UCSD-AML1 (cell line): ENCODE results near the gene YPEL1.
A peak's percentile ranks its signal among the peaks of the same experiment; 100 is the strongest.
"Not testable (repeated sequence)": the region's sequence is repeated elsewhere in the genome, so short reads cannot be mapped to it uniquely, and the experiment has no call there.

ENCODE experiments used
- DNase-seq: peaks from one replicate; lab custom pipeline; 2025; ENCODE audit not compliant: unreplicated experiment; lab: John Stamatoyannopoulos, UW

Gene YPEL1

DNA sequence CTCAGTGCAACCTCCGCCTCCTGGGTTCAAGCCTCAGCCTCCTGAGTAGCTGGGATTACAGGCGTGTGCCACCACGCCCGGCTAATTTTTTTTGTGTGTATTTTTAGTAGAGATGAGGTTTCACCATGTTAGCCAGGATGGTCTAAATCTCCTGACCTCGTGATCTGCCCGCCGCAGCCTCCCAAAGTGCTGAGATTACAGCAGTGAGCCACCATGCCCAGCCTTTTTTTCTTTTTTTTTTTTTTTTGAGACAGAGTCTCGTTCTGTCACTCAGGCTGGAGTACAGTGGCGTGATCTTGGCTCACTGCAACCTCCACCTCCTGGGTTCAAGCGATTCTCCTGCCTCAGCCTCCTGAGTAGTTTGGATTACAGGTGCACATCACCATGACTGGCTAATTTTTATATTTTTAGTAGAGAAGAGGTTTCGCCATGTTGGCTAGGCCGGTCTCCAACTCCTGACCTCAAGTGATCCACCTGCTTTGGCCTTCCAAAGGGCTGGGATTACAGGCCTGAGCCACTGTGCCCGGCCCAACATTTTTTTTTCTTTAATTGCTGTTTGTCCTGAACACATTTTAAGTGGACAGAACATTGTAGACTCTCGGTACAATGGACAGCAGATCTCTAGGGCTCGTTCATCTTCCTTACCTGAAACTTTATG lies 14.3 kb downstream of the YPEL1 start:
- DNase-seq, result not testable (repeated sequence)

DNA sequence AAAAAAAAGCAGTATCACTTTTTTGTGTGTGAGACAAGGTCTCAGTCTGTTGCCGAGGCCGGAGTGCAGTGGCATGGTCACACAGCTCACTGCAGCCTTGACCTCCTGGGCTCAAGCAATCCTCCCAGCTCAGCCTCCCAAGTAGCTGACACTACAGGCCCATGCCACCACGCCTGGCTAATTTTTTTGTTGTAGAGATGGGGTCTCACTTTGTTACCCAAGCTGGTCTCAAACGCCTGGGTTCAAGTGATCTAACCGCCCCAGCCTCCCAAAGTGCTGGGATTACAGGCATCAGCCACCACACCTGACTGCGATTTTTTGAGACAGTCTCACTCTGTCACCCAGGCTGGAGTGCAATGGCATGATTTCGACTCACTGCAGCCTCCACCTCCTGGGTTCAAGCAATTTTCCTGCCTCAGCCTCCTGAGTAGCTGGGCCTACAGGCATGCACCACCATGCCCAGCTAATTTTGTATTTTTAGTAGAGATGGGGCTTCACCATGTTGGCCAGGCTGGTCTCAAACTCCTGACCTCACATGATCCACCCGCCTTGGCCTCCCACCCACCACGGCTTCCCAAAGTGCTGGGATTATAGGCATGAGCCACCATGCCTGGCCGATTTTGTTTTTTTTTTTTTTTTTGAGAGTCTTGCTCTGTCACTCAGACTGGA lies 15.3 kb downstream of the YPEL1 start:
- DNase-seq, result not testable (repeated sequence)

DNA sequence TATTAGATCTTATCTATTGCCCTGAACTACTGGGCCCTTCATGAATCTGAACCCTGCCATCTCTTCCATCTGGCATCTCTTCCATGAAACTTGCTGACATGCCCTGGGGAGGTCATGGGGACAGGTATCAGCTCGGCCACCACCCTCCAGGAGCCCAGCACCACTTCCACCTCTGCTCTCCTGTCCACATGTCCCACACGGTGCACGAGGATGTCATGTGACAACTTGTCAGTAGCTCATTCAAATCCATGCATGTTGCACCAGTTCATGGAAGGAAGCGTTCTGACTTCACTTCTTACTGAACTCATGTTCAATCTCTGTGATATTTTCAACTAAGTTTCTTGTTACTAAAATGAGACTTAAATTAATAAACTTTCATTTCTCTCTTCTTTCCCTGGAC lies 16.6 kb downstream of the YPEL1 start:
- no peak for DNase-seq

DNA sequence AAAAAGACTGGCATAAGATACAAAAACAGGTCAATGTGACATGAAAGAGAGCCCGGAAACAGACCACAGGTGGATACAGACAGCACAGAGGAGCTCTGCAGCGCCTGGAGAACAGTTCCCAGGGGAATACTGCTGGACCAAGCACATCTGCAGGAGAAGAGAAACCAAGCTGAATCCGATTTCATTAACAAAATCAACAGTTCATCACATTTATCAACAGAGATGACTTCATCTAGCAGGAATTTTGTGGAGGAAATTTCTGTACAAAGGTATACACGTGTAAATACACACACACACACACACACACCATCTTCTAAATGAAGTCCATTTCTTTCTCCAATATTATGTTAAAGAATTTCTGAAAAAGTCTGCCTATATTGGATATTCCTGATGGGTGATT lies 17.1 kb downstream of the YPEL1 start:
- DNase-seq, result no peak

DNA sequence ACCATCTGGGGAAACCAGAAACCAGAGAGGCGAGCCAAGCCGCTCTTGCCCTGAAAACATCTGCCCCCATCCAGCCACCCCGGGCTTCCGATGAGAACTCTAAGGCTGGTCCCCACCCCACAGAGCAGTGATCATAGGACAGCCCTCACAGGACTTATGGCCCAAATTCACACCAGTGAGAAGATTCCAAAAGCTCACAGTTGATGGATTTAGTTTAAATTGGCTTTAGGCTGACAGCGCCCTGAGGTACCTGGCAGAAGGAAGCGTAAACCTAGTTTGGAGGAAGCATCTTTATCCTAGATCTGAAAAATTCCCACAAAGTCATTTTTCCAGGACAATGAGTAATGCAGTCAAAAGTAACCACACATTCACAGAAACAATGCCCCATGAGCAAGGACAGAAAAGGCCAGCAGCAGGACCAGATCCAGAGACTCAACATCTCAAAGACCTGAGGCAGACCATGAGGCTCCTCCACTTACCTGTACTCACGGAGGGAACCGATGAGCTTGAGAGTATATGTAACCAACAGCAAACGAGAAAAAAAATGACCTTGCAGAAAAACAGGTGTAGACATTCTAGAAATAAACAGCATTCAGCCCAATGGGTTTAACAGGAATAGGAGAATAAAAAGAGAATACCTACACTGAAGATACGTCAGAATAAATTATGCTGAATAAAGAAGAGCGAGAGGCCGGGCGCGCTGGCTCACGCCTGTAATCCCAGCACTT lies 19.0 kb downstream of the YPEL1 start:
- not testable (repeated sequence) for DNase-seq

DNA sequence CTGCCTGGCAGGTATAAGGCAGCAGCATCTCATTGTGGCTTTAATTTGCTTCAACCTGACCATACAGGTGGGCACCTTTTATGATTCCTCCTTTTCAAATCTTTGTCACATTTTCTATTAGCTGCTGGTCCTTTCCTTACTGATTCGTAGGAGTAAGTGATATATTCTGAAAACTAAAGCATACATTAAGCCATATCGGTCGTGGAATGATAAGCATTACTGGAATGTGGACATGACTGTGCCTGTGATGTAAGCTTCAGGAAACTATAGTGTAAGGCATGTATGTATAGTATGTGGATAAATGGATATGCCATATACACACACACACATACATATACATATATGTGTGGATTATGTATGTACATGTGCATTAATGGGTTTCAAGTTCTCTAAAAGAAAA lies 20.8 kb downstream of the YPEL1 start:
- DNase-seq, result no peak

DNA sequence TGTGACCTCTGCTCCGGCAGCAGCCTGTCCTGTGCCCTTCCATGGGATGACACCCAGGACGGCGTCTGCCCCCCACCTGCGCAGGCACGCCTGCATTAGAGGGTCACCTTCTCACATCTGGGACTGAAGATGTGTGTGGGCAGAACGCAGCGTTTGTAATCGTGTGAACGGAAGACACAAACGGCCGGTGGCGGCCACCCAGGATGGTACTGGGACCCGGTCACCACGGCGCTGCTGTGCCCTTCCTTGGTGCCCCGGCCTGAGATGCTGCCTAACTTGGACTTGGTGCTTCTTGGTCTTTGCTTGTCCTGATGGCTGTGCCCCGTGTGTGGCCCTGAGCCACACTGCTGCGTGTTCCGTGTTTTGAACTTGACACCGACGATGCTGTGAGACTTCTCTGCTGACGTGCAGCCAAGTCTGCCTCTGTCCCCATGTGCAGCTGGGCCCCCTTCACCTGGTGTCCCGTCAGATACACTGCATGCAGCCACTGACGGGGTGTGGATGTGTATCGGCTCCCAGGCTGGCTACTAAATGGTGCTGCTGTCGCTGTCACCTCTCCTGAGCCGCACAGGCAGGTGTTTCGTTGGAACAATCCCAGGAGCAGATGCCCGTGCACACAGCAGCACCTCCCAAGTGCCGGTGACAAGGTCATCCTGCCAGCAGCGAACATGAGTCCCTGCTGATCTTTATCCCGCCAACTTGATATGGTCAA lies 21.4 kb downstream of the YPEL1 start:
- no peak for DNase-seq

DNA sequence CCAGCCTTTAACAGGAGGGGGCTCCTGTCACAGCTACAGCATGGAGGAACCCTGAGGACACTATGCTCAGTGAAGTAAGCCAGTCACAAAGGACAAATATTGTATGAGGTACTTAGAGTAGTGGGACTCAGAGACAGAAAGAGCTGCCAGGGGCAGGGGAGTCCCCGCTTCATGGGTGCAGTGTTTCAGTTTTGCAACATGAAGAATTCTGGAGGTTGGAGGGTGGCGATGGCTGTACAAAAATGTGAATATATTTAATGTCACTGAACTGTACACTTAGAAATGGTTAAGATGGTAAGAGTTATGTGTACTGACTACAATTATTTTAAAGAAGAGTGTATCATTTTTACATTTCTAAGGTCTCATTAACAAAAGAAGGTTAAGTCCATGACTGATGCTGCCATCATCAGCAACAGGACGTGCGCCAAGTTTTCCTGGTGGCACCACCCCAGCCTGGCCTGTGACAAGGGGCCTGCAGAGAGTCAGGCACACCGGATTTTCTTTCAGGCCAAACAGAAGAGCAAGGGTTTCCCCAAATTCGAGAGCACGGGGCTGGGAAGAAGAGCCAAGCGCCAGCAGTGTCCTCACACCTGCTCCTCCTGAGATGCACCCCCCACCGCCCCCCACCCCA lies 22.1 kb downstream of the YPEL1 start:
- no peak for DNase-seq

DNA sequence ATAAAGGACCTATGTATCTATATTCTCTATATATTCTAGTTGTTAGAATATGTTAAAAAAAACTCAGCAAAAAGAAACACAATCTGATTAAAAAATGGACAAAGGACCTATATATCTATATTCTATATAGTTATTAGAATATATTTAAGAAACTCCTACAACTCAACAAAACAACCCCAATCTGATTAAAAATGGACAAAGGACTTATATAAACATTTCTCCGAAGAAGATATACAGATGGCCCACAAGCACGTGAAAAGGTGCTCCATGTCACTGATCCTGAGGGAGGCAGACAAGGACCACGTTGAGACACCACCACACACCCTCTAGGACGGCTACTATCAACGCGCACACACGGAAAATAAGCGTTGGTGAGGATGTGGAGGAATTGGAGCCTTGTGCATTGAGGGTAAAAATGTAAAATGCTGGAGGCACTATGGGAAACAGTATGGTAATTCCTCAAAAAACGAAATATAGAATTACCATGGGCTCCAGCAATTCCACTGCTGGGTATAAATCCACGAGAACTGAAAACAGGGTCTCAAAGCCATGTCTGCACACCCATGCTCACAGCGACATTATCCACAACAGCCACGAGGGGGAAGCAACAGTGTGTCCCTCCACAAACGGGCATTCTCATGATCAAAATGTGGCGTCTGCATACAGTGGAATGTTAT lies 22.7 kb downstream of the YPEL1 start:
- DNase-seq, result peak; percentile 67

DNA sequence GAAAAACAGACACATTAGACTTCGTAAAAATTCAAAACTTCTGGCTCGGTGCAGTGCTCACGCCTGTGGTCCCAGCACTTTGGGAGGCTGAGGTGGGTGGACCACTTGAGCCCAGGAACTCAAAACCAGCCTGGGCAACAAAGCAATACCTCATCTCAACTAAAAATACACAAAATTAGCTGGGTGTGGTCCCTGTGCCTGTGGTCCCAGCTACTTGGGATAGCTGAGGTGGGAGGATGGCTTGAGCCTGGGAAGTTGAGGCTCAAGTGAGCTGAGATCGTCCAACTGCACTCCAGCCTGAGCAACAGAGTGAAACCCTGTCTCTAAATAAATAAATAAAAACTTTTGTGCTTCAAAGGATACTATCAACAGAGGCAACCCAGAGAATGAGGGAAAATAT lies 23.7 kb downstream of the YPEL1 start:
- no peak for DNase-seq

DNA sequence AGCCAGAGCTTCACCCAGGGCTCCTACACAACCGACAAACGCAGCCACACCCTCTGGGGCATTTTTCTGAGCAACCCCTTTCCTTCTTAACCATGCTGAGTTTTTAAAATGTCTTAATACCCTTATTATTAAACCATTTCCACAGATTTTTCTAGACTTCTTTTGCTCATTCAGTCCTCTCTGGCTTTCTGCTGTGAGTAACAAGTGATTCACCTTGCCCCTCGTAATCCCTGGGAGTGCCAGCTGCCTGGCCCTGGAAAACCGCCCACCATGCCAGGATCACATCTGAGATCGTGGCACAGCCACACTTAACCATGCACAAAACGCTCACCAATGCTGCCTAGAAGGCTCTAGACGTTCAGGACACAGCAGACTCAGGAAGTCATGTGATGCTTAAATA lies 25.4 kb downstream of the YPEL1 start:
- no peak for DNase-seq

DNA sequence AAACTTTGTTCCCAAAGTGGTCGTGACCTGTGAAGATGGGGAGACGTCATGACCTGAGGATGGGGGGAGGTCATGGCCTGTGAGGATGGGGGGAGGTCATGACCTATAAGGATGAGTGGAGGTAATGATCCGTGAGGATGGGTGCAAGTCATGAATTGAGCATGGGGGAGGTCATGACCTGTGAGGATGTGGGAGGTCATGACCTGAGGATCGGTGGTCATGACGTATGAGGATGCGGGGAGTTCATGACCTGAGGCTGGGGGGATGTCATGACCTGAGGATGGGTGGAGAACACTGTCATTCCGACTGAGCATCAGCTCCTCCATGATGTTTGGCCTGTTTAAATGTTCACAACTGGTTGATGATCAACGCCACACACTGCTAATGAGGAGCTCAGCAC lies 25.9 kb downstream of the YPEL1 start:
- no peak for DNase-seq

DNA sequence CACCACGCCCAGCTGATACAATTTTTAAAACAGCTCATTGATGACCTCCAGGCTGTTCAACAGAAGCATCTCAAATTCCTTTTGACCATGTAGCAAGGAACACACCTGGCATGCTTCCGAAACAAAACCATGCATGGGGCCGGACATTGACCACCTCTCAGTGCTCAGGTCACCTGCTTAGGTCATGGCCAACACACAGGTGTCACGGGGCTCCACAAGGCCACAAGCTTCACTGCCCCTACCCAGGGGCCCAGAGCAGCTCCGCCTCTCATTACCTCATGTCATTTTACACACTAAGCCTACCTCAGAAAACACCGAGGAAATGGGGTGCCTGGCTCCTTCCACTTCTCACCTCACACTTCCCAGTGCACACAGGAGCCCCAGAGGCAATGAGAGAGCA lies 26.6 kb downstream of the YPEL1 start:
- DNase-seq, result no peak

DNA sequence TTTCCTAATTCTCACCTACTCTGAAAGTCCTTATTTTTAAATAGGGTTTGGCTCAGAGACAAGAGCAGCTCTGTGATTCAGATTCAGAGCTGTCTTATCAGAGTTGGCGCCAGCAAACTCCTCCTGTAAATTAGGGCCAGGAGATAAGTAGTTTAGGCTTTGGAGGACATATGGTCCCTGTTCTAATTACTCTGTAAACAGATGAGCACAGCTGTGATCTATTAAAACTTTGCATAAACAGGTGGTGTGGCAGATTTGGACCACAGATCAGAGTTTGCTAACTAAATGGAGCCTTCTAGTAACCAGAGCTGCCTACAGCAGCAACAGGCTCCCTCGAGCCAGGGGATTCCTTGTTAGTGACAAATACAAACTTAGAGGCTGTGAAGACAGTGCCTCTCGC lies 27.9 kb downstream of the YPEL1 start:
- DNase-seq, result no peak

DNA sequence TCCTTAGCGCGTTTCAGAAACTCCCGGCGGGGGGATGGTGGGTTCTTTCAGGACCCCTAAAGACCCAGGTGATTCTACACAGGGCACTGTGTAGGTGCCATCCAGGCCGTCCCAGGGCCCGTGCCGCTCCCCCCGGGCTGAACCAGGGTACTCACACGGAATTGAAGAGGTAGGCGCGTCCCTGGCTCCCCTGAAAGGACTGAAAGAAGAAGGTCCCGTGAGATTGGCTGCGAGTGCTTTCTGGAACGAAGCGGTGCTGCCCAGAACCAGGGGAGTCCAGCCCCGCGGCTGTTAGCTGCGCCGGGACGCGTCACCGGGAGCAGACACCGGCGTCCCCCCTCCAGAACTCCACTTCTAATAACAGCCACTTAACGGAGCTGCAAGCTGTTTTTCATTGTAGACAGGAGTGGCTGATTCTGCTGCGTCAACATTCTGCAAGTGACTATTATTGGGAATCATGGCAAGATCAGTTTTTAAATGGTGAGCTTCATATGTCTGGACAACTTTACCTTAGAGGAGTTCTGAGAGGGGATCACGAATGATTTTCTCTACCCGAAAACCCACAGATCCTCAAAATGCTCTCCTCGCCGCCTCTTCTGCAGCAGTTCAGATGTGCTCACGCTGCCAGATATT lies 31.8 kb downstream of the YPEL1 start:
- no peak for DNase-seq

DNA sequence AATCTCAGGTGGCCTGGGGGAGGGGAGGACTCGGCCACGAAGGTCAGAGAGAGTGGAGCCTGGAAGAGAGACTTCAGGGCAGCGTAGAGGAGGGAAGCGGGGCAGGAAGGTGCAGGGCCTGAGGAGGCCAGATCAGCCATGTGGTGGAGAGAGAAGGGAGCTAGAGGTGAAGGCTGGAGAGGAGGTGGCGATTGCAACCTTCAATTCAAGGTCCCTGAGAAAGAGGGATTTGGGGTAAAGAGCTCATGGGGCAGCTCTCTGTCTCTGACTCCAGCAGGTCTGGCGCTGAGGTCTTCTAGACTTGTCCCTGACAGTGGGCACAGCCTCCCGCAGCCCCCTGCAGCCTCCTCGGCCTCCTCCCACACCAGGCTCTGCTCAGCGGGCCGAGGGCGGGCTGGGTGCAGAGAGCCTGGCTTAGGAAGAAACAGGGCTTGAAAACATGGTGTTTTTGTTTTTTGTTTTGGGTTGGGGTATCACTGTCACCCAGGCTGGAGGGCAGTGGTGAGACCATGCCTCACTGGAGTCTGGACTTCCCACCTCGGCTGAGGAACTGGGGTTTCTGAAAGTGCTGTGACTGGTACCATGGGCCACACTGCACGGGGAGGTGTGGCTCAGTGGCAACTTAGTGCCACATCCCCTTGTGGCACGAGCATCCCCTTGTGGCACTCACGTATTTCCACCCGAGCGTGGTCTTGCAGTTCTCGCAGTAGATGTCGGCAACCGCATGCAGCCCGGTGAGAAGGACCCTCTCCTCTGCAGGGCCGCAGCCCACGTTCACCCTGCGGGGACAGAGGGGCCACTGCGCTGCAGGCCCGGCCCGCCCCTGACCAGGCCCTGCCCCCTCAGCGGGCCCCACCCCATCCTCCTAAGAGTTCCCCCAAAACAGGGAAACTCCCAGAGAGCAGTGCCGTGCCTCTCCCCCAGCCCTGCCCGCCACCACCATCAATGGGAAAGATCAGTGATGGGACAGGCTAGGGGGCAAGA lies 32.6 kb downstream of the YPEL1 start:
- DNase-seq, result no peak

DNA sequence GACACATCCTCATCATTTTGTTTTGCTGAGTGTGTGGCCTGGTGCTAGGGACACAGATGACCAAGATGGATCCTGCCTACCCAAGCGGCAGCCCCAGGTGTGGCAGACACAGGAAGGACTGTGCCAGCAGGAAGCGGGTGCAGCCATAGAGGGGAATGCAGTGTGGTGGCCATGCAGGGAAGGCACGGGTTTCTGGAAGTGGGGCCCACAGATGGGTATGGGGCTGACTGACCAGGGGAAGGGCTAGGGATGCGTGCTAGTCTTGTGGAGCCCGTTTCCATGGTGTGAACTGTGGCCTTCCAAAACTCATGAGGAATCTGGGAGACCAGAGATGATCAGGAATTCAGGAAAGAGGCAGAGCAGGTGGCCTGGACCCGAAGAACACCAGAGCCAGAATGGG lies 33.5 kb downstream of the YPEL1 start:
- no peak for DNase-seq

DNA sequence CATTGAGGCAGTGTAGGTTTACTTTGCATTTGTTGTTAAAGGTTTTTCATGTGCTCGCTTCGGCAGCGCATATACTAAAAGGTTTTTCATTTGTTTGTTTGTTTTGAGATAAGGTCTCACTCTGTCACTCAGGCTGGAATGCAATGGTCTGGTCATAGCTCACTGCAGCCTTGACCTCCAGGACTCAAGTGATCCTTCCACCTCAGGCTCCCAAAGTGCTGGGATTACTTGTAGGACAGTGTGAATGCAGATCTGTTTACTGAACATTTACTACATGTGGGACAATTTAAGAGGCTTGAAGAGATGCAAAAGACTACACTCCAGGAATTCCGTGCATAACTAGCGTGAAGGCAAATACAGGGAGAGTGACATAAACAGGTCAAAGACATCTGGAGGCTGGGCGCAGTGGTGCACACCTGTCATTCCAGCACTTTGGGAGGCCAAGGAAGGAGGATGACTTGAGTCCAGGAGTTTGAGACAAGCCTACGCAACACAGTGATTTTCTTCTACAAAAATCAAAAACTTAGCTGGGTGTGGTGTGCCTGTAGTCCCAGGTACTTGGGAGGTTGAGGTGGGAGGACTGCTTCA lies 34.1 kb downstream of the YPEL1 start:
- no peak for DNase-seq

DNA sequence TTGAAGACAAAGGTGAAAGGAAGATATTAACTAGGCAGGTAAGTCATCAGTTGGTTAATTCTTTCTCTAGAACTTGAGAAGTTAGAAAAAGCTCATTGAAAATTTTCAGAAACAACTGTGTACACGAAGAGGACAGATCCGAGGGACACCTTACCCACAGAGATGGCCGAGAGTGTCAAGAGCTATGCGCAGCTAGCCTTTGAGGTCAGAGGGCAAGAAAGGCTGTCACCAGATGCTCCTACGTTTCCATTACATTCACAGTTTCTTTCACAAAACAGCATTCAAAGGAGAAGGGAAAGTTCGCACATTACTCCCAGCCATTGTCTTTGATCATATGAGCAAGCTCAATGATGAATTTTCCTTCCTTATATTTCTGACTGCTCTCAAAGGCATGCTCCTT lies 34.8 kb downstream of the YPEL1 start:
- no peak for DNase-seq
